GM18520 (cell line): ENCODE measurements around the gene CCDC8.
"Not testable (repeated sequence)": the region's sequence is repeated elsewhere in the genome, so short reads cannot be mapped to it uniquely, and the experiment has no call there.

Source experiments
- ATAC-seq: cut with Tn5 transposase; IDR thresholded peaks from one replicate; pipeline ENCODE4 v1.9.1; 2021; ENCODE audit not compliant: unreplicated experiment

Gene CCDC8

GRCh38 chr19:46413262-46414031 is at the start of gene CCDC8:
Gene CCDC8, minus strand, starts transcription at chr19:46413564. Its CDS starts 754 bp downstream, at chr19:46412810.
- no peak for ATAC-seq

GRCh38 chr19:46461537-46461936 is 48.2 kb upstream of the CCDC8 start:
- ATAC-seq, result no peak

GRCh38 chr19:46460981-46461380 is 47.6 kb upstream of the CCDC8 start:
- ATAC-seq, result no peak

GRCh38 chr19:46460055-46460454 is 46.7 kb upstream of the CCDC8 start:
- no peak for ATAC-seq

GRCh38 chr19:46456930-46457329 is 43.6 kb upstream of the CCDC8 start:
- no peak for ATAC-seq

GRCh38 chr19:46454244-46454643 is 40.9 kb upstream of the CCDC8 start:
- no peak for ATAC-seq

GRCh38 chr19:46453661-46454060 is 40.3 kb upstream of the CCDC8 start:
- ATAC-seq, result no peak

- ATAC-seq, result no peak
These were observed 38.8 kb upstream of the CCDC8 start for GRCh38 chr19:46452186-46452585.

GRCh38 chr19:46451352-46451751 is 38.0 kb upstream of the CCDC8 start:
- no peak for ATAC-seq

GRCh38 chr19:46450737-46451136 is 37.4 kb upstream of the CCDC8 start:
- ATAC-seq, result no peak

GRCh38 chr19:46449228-46449627 is 35.9 kb upstream of the CCDC8 start:
- no peak for ATAC-seq

- ATAC-seq, result no peak
These were observed 35.2 kb upstream of the CCDC8 start for GRCh38 chr19:46448601-46449000.

GRCh38 chr19:46447824-46448223 is 34.5 kb upstream of the CCDC8 start:
- ATAC-seq, result no peak

- ATAC-seq, result no peak
These were observed 33.6 kb upstream of the CCDC8 start for GRCh38 chr19:46447006-46447405.

GRCh38 chr19:46446021-46446420 is 32.7 kb upstream of the CCDC8 start:
- no peak for ATAC-seq

GRCh38 chr19:46442808-46443450 is 29.6 kb upstream of the CCDC8 start:
- ATAC-seq, result no peak

GRCh38 chr19:46441866-46442265 is 28.5 kb upstream of the CCDC8 start:
- no peak for ATAC-seq

- ATAC-seq, result not testable (repeated sequence)
These were observed 22.3 kb upstream of the CCDC8 start for GRCh38 chr19:46435689-46436088.

GRCh38 chr19:46435009-46435408 is 21.6 kb upstream of the CCDC8 start:
- no peak for ATAC-seq

GRCh38 chr19:46433470-46433869 is 20.1 kb upstream of the CCDC8 start:
- ATAC-seq, result not testable (repeated sequence)

GRCh38 chr19:46431824-46432223 is 18.5 kb upstream of the CCDC8 start:
- no peak for ATAC-seq

- ATAC-seq, result no peak
These were observed 16.6 kb upstream of the CCDC8 start for GRCh38 chr19:46429999-46430398.
